ENCODE measurements around the gene RAB15.

DNA sequence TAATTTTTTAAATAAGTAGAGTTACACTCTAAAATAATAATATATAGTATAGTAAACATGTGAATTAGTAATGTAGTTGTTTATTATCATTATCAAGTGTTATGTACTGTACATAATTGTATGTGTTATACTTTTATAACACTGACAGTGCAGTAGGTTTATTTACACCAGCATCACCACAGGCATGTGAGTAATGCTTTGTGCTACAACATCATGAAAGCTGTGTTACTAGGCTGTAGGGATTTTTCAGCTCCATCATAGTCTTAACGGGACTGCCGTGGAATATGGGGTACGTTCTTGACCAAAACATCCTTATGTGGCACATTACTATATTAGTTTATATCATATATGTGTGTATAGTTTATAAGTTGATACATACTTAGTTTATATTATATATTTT, 23.2 kb upstream of the RAB15 start:
- TF ChIP-seq, protein P1, sequence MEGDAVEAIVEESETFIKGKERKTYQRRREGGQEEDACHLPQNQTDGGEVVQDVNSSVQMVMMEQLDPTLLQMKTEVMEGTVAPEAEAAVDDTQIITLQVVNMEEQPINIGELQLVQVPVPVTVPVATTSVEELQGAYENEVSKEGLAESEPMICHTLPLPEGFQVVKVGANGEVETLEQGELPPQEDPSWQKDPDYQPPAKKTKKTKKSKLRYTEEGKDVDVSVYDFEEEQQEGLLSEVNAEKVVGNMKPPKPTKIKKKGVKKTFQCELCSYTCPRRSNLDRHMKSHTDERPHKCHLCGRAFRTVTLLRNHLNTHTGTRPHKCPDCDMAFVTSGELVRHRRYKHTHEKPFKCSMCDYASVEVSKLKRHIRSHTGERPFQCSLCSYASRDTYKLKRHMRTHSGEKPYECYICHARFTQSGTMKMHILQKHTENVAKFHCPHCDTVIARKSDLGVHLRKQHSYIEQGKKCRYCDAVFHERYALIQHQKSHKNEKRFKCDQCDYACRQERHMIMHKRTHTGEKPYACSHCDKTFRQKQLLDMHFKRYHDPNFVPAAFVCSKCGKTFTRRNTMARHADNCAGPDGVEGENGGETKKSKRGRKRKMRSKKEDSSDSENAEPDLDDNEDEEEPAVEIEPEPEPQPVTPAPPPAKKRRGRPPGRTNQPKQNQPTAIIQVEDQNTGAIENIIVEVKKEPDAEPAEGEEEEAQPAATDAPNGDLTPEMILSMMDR (IDR thresholded peaks at IDR 0.05), result no peak
- no peak for TF ChIP-seq POLR2A (IDR thresholded peaks at IDR 0.05)

All from transverse colon (tissue), 3 donors.